Karpas-422 (cell line): Measurements from ENCODE around the gene EFEMP2. TPM values are rescaled to one million over a fixed set of nuclear protein-coding genes. Genes with fewer than 3 reads are reported as not detected.

Experiments used
- DNase-seq: peaks from one replicate; pipeline ENCODE4 v3.0.0-alpha.2; 2015
- H2AFZ ChIP-seq: fragments of 200-600 bp; sonication (generic); 2 replicates; pipeline ENCODE4 v1.6.1; 2014; ENCODE audit warnings: antibody characterized with exemption, low read length, mixed read lengths
- H3K27ac ChIP-seq: fragments of 200-600 bp; sonication (generic); 2 replicates; pipeline ENCODE4 v1.5.1; 2014; ENCODE audit warnings: mild to moderate bottlenecking, low read length, moderate library complexity
- H3K27me3 ChIP-seq: fragments of 200-600 bp; sonication (generic); 2 replicates; pipeline ENCODE4 v1.6.1; 2014; ENCODE audit warnings: low read length, mixed read lengths
- H3K36me3 ChIP-seq: fragments of 200-600 bp; sonication (generic); 2 replicates; pipeline ENCODE4 v1.6.1; 2014; ENCODE audit warnings: low read length, mixed read lengths; ENCODE audit not compliant: insufficient read depth
- H3K4me1 ChIP-seq: fragments of 200-600 bp; sonication (generic); 2 replicates; pipeline ENCODE4 v1.6.1; 2014; ENCODE audit warnings: mild to moderate bottlenecking, low read length, mixed read lengths
- H3K4me2 ChIP-seq: fragments of 200-600 bp; sonication (generic); 2 replicates; pipeline ENCODE4 v1.6.1; 2014; ENCODE audit warnings: low read length, low read depth, mild to moderate bottlenecking; ENCODE audit not compliant: poor library complexity, severe bottlenecking
- H3K4me3 ChIP-seq: fragments of 200-600 bp; sonication (generic); 2 replicates; pipeline ENCODE4 v1.5.1; 2014; ENCODE audit warnings: mild to moderate bottlenecking, antibody characterized with exemption, low read length, mixed read lengths
- H3K79me2 ChIP-seq: fragments of 200-600 bp; sonication (generic); 2 replicates; pipeline ENCODE4 v1.6.1; 2014; ENCODE audit warnings: mild to moderate bottlenecking, low read length, mixed read lengths
- H3K9ac ChIP-seq: fragments of 200-600 bp; sonication (generic); 2 replicates; pipeline ENCODE4 v1.6.0; 2014; ENCODE audit warnings: low read length
- H3K9me2 ChIP-seq: fragments of 200-600 bp; sonication (generic), shearing (Covaris generic); replicated peaks from 2 replicates; pipeline ENCODE4 v1.6.0; 2014; ENCODE audit warnings: mild to moderate bottlenecking, low read length, moderate library complexity; ENCODE audit not compliant: insufficient read depth
- H3K9me3 ChIP-seq: fragments of 300-700, 200-600 bp; sonication (generic); 2 replicates; pipeline ENCODE4 v1.6.1; 2014; ENCODE audit warnings: low read length, mixed read lengths
- H4K20me1 ChIP-seq: fragments of 200-600 bp; sonication (generic); 2 replicates; pipeline ENCODE4 v1.6.1; 2014; ENCODE audit warnings: mild to moderate bottlenecking, antibody characterized with exemption, low read length, low read depth; ENCODE audit not compliant: insufficient read depth
- total RNA-seq: library from RNA; depleted of rRNA; stranded (reverse); fragments of >200 nt; shearing (Covaris generic); gene quantifications from 2 replicates; pipeline ENCODE4 v1.2.3, GENCODE V29; 2014; ENCODE audit warnings: low replicate concordance

Gene EFEMP2
- total RNA-seq, 1 experiment from 2014 or later = 1.3 TPM

- no peak overlapping the region for H2AFZ ChIP-seq
- H3K9me2 ChIP-seq = no peaks in the 10 kb centered on the region
- peaks cover 22% of the 10 kb centered on the region for H3K79me2 ChIP-seq
- DNase-seq = no peak
- no peak overlapping the region for H3K9ac ChIP-seq
- peaks cover 35% of the 10 kb centered on the region for H3K4me1 ChIP-seq
- peaks cover 25% of the 10 kb centered on the region for H3K36me3 ChIP-seq
- H3K4me3 ChIP-seq = no peak overlapping the region
- H3K27ac ChIP-seq = no peak overlapping the region
- H3K4me2 ChIP-seq = no peak overlapping the region
- no peaks in the 10 kb centered on the region for H3K9me3 ChIP-seq
- H4K20me1 ChIP-seq = no peaks in the 10 kb centered on the region; the same call in 1 of the 2 replicates
- H3K27me3 ChIP-seq = no peaks in the 10 kb centered on the region
Observed at GRCh38 chr11:65883786-65884715, 11.5 kb upstream of the EFEMP2 start.

GRCh38 chr11:65883058-65883761 is 10.6 kb upstream of the EFEMP2 start:
- no peak for DNase-seq
- Histone ChIP-seq H3K9ac (no peak overlapping the region), H3K9me2 (no peaks in the 10 kb centered on the region), H3K4me3 (no peak overlapping the region), H3K27me3 (no peaks in the 10 kb centered on the region), H4K20me1 (no peaks in the 10 kb centered on the region; the same call in 1 of the 2 replicates), H2AFZ (no peak overlapping the region), H3K27ac (no peak overlapping the region), H3K36me3 (peaks cover 25% of the 10 kb centered on the region), H3K9me3 (no peaks in the 10 kb centered on the region), H3K79me2 (peaks cover 21% of the 10 kb centered on the region), H3K4me2 (no peak overlapping the region), H3K4me1 (peaks cover 29% of the 10 kb centered on the region)

- no peaks in the 10 kb centered on the region for H3K9me2 ChIP-seq
- no peak overlapping the region for H2AFZ ChIP-seq
- H3K4me1 ChIP-seq = peaks cover 27% of the 10 kb centered on the region
- no peak overlapping the region for H3K4me3 ChIP-seq
- peaks cover 25% of the 10 kb centered on the region for H3K36me3 ChIP-seq
- no peak overlapping the region for H3K4me2 ChIP-seq
- H3K79me2 ChIP-seq = peaks cover 13% of the 10 kb centered on the region
- no peak for DNase-seq
- H4K20me1 ChIP-seq = no peaks in the 10 kb centered on the region; the same call in 1 of the 2 replicates
- no peaks in the 10 kb centered on the region for H3K27me3 ChIP-seq
- no peaks in the 10 kb centered on the region for H3K9me3 ChIP-seq
- H3K9ac ChIP-seq = no peak overlapping the region
- H3K27ac ChIP-seq = no peak overlapping the region
Observed at GRCh38 chr11:65882120-65883057, 9.8 kb upstream of the EFEMP2 start.

- DNase-seq = no peak
- Histone ChIP-seq H3K4me3 (no peak overlapping the region), H3K27ac (no peak overlapping the region), H3K36me3 (peaks cover 19% of the 10 kb centered on the region), H3K9me2 (no peaks in the 10 kb centered on the region), H3K4me1 (peaks cover 14% of the 10 kb centered on the region), H3K27me3 (no peaks in the 10 kb centered on the region), H3K4me2 (no peak overlapping the region), H3K79me2 (no peaks in the 10 kb centered on the region), H3K9me3 (no peaks in the 10 kb centered on the region), H2AFZ (no peak overlapping the region), H4K20me1 (no peaks in the 10 kb centered on the region; the same call in 1 of the 2 replicates), H3K9ac (no peak overlapping the region)
Observed at GRCh38 chr11:65880844-65881421, 8.3 kb upstream of the EFEMP2 start.

- H3K9me3 ChIP-seq = no peaks in the 10 kb centered on the region
- H3K36me3 ChIP-seq = peaks cover 15% of the 10 kb centered on the region
- H2AFZ ChIP-seq = no peak overlapping the region
- H3K27ac ChIP-seq = no peak overlapping the region
- no peaks in the 10 kb centered on the region for H3K27me3 ChIP-seq
- DNase-seq = no peak
- peaks cover 7% of the 10 kb centered on the region for H3K4me1 ChIP-seq
- no peak overlapping the region for H3K4me2 ChIP-seq
- H3K9me2 ChIP-seq = no peaks in the 10 kb centered on the region
- H4K20me1 ChIP-seq = no peaks in the 10 kb centered on the region; the same call in 1 of the 2 replicates
- H3K9ac ChIP-seq = no peak overlapping the region
- no peak overlapping the region for H3K4me3 ChIP-seq
- H3K79me2 ChIP-seq = no peaks in the 10 kb centered on the region
Observed at GRCh38 chr11:65880027-65880426, 7.4 kb upstream of the EFEMP2 start.

- Histone ChIP-seq H3K27me3 (no peaks in the 10 kb centered on the region), H3K27ac (no peak within 1 kb of the TSS), H3K9me3 (no peaks in the 10 kb centered on the region), H3K79me2 (no peaks in the 10 kb centered on the region), H3K36me3 (peaks cover 15% of the 10 kb centered on the region), H2AFZ (no peak within 1 kb of the TSS), H4K20me1 (no peaks in the 10 kb centered on the region; the same call in 1 of the 2 replicates), H3K9me2 (no peaks in the 10 kb centered on the region), H3K4me1 (peaks cover 3% of the 10 kb centered on the region; the same call in 1 of the 2 replicates), H3K4me2 (no peak within 1 kb of the TSS), H3K4me3 (no peak within 1 kb of the TSS), H3K9ac (no peak within 1 kb of the TSS)
- no peak for DNase-seq
Observed at GRCh38 chr11:65879617-65880016, 7.0 kb upstream of the EFEMP2 start, which contains the start of gene CTSW. Gene CTSW (plus strand): TSS chr11:65879837. CDS start chr11:65879855, 18 bp downstream.

GRCh38 chr11:65873318-65874156 is 937 bp upstream of the EFEMP2 start:
- Histone ChIP-seq H3K9me2 (no peaks in the 10 kb centered on the region), H3K27me3 (no peaks in the 10 kb centered on the region), H3K9ac (peak overlapping the region; percentile 79), H3K4me1 (peaks cover 15% of the 10 kb centered on the region), H3K9me3 (no peaks in the 10 kb centered on the region), H3K36me3 (no peaks in the 10 kb centered on the region), H4K20me1 (peaks cover 2% of the 10 kb centered on the region; the same call in 1 of the 2 replicates), H2AFZ (peak overlapping the region; percentile 98), H3K27ac (no peak overlapping the region), H3K4me3 (peak overlapping the region; percentile 63; the same call in 1 of the 2 replicates), H3K79me2 (no peaks in the 10 kb centered on the region), H3K4me2 (peak overlapping the region; percentile 90)
- DNase-seq = peak; percentile 97
